Osteoblast (primary cell): Measurements from ENCODE around the gene INSL3. TPM values are rescaled to one million over a fixed set of nuclear protein-coding genes. Genes with fewer than 3 reads are reported as not detected.

ENCODE experiments used
- DNase-seq: peaks from one replicate; pipeline ENCODE4 v3.0.0; 2011; ENCODE audit warnings: low spot score, mixed read lengths; ENCODE audit not compliant: insufficient read length; ENCODE audit errors: missing footprints
- H2AFZ ChIP-seq: 2 replicates; pipeline ENCODE4 v1.6.0; 2011; ENCODE audit warnings: mild to moderate bottlenecking, low read length
- H3K27ac ChIP-seq: 2 replicates; pipeline ENCODE4 v1.5.1; 2011; ENCODE audit warnings: mild to moderate bottlenecking, low read depth, low read length, moderate library complexity
- H3K27me3 ChIP-seq: 2 replicates; pipeline ENCODE4 v1.6.0; 2012; ENCODE audit warnings: mild to moderate bottlenecking, control low read depth, inconsistent platforms, low read length, moderate library complexity; ENCODE audit not compliant: insufficient read depth
- H3K36me3 ChIP-seq: 2 replicates; pipeline ENCODE4 v1.5.1; 2011; ENCODE audit warnings: mild to moderate bottlenecking, low read length, control low read depth, moderate library complexity; ENCODE audit not compliant: insufficient read depth
- H3K4me1 ChIP-seq: 2 replicates; pipeline ENCODE4 v1.5.1; 2011; ENCODE audit warnings: mild to moderate bottlenecking, low read length, control low read depth, moderate library complexity; ENCODE audit not compliant: insufficient read depth
- H3K4me2 ChIP-seq: 2 replicates; pipeline ENCODE4 v1.6.0; 2011; ENCODE audit warnings: mild to moderate bottlenecking, low read length; ENCODE audit not compliant: insufficient read depth
- H3K4me3 ChIP-seq: fragments of 200-600 bp; sonication (generic); 3 replicates; pipeline ENCODE4 v1.5.1; 2012; ENCODE audit warnings: mild to moderate bottlenecking, low read length, inconsistent platforms; ENCODE audit not compliant: insufficient read depth
- H3K79me2 ChIP-seq: 2 replicates; pipeline ENCODE4 v1.6.0; 2012; ENCODE audit warnings: mild to moderate bottlenecking, low read length, control low read depth, inconsistent platforms; ENCODE audit not compliant: insufficient read depth
- H3K9me3 ChIP-seq: 2 replicates; pipeline ENCODE4 v1.5.1; 2011; ENCODE audit warnings: low read depth, low read length, control low read depth
- H4K20me1 ChIP-seq: 2 replicates; pipeline ENCODE4 v1.6.0; 2012; ENCODE audit warnings: mild to moderate bottlenecking, low read length, control low read depth; ENCODE audit not compliant: insufficient read depth
- CTCF ChIP-seq: IDR thresholded peaks from 2 replicates; pipeline ENCODE4 v1.5.1; 2011; ENCODE audit warnings: mild to moderate bottlenecking, low read depth, low read length, moderate library complexity; ENCODE audit errors: extremely low read depth
- total RNA-seq: library from RNA; depleted of rRNA; stranded (reverse); fragments of >200 nt; gene quantifications from 2 replicates; pipeline ENCODE4 v1.2.3, GENCODE V29; 2012

Gene INSL3
- total RNA-seq: not detected in 2 replicates

GRCh38 chr19:17821190-17821589 is at the start of gene INSL3:
INSL3 (minus strand) TSS chr19:17821519; CDS start chr19:17821506, 13 bp downstream.
- no peaks in the 10 kb centered on the region for H3K27me3 ChIP-seq
- no peak for TF ChIP-seq CTCF
- H4K20me1 ChIP-seq: no peaks in the 10 kb centered on the region
- H3K27ac ChIP-seq: no peak within 1 kb of the TSS
- H2AFZ ChIP-seq: no peak within 1 kb of the TSS
- H3K4me2 ChIP-seq: no peak within 1 kb of the TSS
- H3K9me3 ChIP-seq: no peaks in the 10 kb centered on the region
- H3K36me3 ChIP-seq: no peaks in the 10 kb centered on the region
- no peaks in the 10 kb centered on the region for H3K79me2 ChIP-seq
- H3K4me1 ChIP-seq: no peaks in the 10 kb centered on the region
- DNase-seq: peak; percentile 76
- no peak within 1 kb of the TSS for H3K4me3 ChIP-seq

GRCh38 chr19:17869114-17869608 is 47.8 kb upstream of the INSL3 start:
- H4K20me1 ChIP-seq: peaks cover 7% of the 10 kb centered on the region
- no peak overlapping the region for H3K27ac ChIP-seq
- H2AFZ ChIP-seq: no peak overlapping the region
- no peaks in the 10 kb centered on the region for H3K79me2 ChIP-seq
- H3K36me3 ChIP-seq: peaks cover 5% of the 10 kb centered on the region
- no peaks in the 10 kb centered on the region for H3K4me1 ChIP-seq
- H3K27me3 ChIP-seq: peaks cover 55% of the 10 kb centered on the region
- TF ChIP-seq CTCF: no peak
- peak; percentile 14 for DNase-seq
- no peak overlapping the region for H3K4me2 ChIP-seq
- H3K9me3 ChIP-seq: no peaks in the 10 kb centered on the region
- H3K4me3 ChIP-seq: no peak overlapping the region

GRCh38 chr19:17868669-17869068 is 47.4 kb upstream of the INSL3 start:
- Histone ChIP-seq H3K36me3 (peaks cover 10% of the 10 kb centered on the region), H3K4me1 (no peaks in the 10 kb centered on the region), H3K79me2 (no peaks in the 10 kb centered on the region), H3K9me3 (no peaks in the 10 kb centered on the region), H4K20me1 (peaks cover 12% of the 10 kb centered on the region), H3K4me2 (no peak overlapping the region), H2AFZ (no peak overlapping the region), H3K4me3 (no peak overlapping the region), H3K27ac (no peak overlapping the region), H3K27me3 (peaks cover 52% of the 10 kb centered on the region)
- peak; percentile 47 for DNase-seq
- no peak for TF ChIP-seq CTCF

- Histone ChIP-seq H3K79me2 (peaks cover 11% of the 10 kb centered on the region), H3K9me3 (no peaks in the 10 kb centered on the region), H3K4me3 (no peak overlapping the region), H2AFZ (no peak overlapping the region), H3K4me2 (no peak overlapping the region), H4K20me1 (peaks cover 28% of the 10 kb centered on the region), H3K4me1 (no peaks in the 10 kb centered on the region), H3K27ac (no peak overlapping the region), H3K27me3 (peaks cover 37% of the 10 kb centered on the region), H3K36me3 (peaks cover 26% of the 10 kb centered on the region)
- peak; percentile 85 for DNase-seq
- no peak for TF ChIP-seq CTCF
Measured at GRCh38 chr19:17866964-17867486, 45.7 kb upstream of the INSL3 start.
